DOHH2 (cell line): ENCODE results near the gene TDG.

Experiments used
- H3F3A ChIP-seq: fragments of 200-600 bp; sonication (generic), shearing (Covaris generic); 2 replicates; pipeline ENCODE4 v1.6.0; 2016; ENCODE audit warnings: antibody characterized with exemption, mild to moderate bottlenecking; ENCODE audit not compliant: control insufficient read depth, insufficient read depth
- H3K27ac ChIP-seq: fragments of 200-600 bp; sonication (generic); 2 replicates; pipeline ENCODE4 v1.5.1; 2014; ENCODE audit warnings: low read depth, mild to moderate bottlenecking, low read length, moderate library complexity
- H3K27me3 ChIP-seq: fragments of 200-600 bp; sonication (generic); 2 replicates; pipeline ENCODE4 v1.6.1; 2014; ENCODE audit warnings: mild to moderate bottlenecking, low read length, mixed read lengths; ENCODE audit not compliant: control insufficient read depth
- H3K36me3 ChIP-seq: fragments of 200-600 bp; sonication (generic); 2 replicates; pipeline ENCODE4 v1.6.1; 2014; ENCODE audit warnings: mild to moderate bottlenecking, low read length, moderate library complexity, mixed read lengths; ENCODE audit not compliant: control insufficient read depth
- H3K4me1 ChIP-seq: fragments of 200-600 bp; sonication (generic); 2 replicates; pipeline ENCODE4 v1.6.1; 2014; ENCODE audit warnings: mild to moderate bottlenecking, low read length, mixed read lengths; ENCODE audit not compliant: control insufficient read depth
- H3K4me2 ChIP-seq: fragments of 200-600 bp; sonication (generic); 2 replicates; pipeline ENCODE4 v1.6.0; 2014; ENCODE audit warnings: mild to moderate bottlenecking, low read length, moderate library complexity
- H3K4me3 ChIP-seq: fragments of 200-600 bp; sonication (generic); 2 replicates; pipeline ENCODE4 v1.5.1; 2014; ENCODE audit warnings: mild to moderate bottlenecking, low read length, mixed read lengths
- H3K79me2 ChIP-seq: fragments of 200-600 bp; sonication (generic); 2 replicates; pipeline ENCODE4 v1.6.1; 2014; ENCODE audit warnings: mild to moderate bottlenecking, low read length, mixed read lengths; ENCODE audit not compliant: control insufficient read depth
- H3K9me2 ChIP-seq: fragments of 200-600 bp; sonication (generic); replicated peaks from 2 replicates; pipeline ENCODE4 v1.6.1; 2014; ENCODE audit warnings: mild to moderate bottlenecking, low read length, mixed read lengths; ENCODE audit not compliant: control insufficient read depth
- H3K9me3 ChIP-seq: fragments of 200-600 bp; sonication (generic); 2 replicates; pipeline ENCODE4 v1.6.1; 2014; ENCODE audit warnings: antibody characterized with exemption, low read length, mixed read lengths; ENCODE audit not compliant: control insufficient read depth, insufficient read depth
- H4K20me1 ChIP-seq: fragments of 200-600 bp; sonication (generic); 2 replicates; pipeline ENCODE4 v1.6.0; 2014; ENCODE audit warnings: low read depth, mild to moderate bottlenecking, antibody characterized with exemption, low read length, moderate library complexity; ENCODE audit not compliant: control insufficient read depth, insufficient read depth
- CTCF ChIP-seq: fragments of 200-600 bp; sonication (generic); IDR thresholded peaks from one replicate; pipeline ENCODE4 v1.5.1; 2014; ENCODE audit warnings: antibody characterized with exemption, mild to moderate bottlenecking, low read depth, low read length; ENCODE audit not compliant: poor library complexity, severe bottlenecking
- EZH2phosphoT487 ChIP-seq: fragments of 200-600 bp; sonication (generic); IDR thresholded peaks from 2 replicates; pipeline ENCODE4 v1.6.1; 2017; ENCODE audit warnings: borderline replicate concordance, mild to moderate bottlenecking, antibody characterized with exemption, low read length, moderate library complexity, mixed read lengths

Gene TDG

DNA sequence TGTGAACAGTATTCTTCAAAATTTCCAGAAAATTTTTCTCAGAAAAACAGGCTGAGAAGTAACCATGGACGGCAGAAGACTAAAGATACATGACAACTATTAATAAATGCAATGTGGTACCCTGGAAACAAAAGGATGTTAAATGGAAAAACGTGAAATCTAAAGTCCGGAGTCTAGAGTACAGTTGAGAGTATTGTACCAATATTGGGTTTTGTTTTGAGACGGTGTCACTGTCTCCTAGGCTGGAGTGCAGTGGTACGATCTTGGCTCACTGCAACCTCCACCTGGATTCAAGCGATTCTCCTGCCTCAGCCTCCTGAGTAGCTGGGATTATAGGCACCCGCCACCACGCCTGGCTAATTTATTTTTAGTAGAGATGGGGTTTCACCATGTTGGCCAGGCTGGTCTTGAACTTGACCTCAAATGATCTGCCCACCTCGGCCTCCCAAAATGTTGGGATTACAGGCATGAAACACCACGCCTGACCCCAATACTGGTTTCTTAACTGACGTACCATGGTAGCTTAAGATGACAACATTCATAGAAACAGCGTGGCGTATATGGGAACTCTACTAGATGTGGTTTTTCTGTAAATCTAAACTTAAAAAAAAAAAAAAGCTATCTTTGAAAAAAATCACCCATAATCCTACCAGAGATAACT, 16.8 kb upstream of the TDG start:
- Histone ChIP-seq H3F3A (peaks cover 39% of the 10 kb centered on the region; the same call in 1 of the 2 replicates), H3K36me3 (peaks cover 99% of the 10 kb centered on the region), H3K27ac (no peak overlapping the region), H3K79me2 (peaks cover 18% of the 10 kb centered on the region), H3K4me2 (no peak overlapping the region), H3K4me1 (0 out of 2 replicates have a peak, but pooled peaks cover 2% of the 10 kb centered on the region), H4K20me1 (no peaks in the 10 kb centered on the region; the same call in 1 of the 2 replicates), H3K4me3 (no peak overlapping the region), H3K9me3 (no peaks in the 10 kb centered on the region), H3K9me2 (no peaks in the 10 kb centered on the region), H3K27me3 (no peaks in the 10 kb centered on the region)
- TF ChIP-seq EZH2phosphoT487 (no peak), CTCF (no peak)

DNA sequence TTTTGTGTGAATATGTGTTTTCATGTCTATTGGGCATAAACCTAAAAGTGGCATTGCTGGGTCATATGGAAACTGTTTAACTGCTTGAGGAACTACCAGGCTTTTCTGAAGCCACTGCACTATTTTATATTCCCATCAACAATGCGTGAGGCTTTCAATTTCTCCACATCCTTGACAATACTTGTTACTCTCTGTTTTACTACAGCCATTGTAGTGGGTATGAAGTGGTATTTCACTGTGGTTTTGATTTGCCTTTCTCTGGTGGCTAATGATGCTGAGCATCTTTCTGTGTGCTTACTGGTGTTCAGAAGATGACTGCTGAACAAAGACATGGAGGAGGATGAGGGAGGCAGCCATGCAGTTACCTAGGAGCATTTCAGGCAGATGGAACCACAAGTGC, 13.2 kb upstream of the TDG start:
- H3K79me2 ChIP-seq: peaks cover 51% of the 10 kb centered on the region
- no peaks in the 10 kb centered on the region for H3K9me2 ChIP-seq
- no peak overlapping the region for H3K4me3 ChIP-seq
- no peaks in the 10 kb centered on the region for H3K9me3 ChIP-seq
- H3F3A ChIP-seq: peaks cover 37% of the 10 kb centered on the region
- H3K36me3 ChIP-seq: peaks cover 80% of the 10 kb centered on the region
- H3K27ac ChIP-seq: no peak overlapping the region
- TF ChIP-seq CTCF: no peak
- TF ChIP-seq EZH2phosphoT487: no peak
- no peaks in the 10 kb centered on the region; the same call in 1 of the 2 replicates for H4K20me1 ChIP-seq
- peaks cover 22% of the 10 kb centered on the region for H3K4me1 ChIP-seq
- no peaks in the 10 kb centered on the region for H3K27me3 ChIP-seq
- H3K4me2 ChIP-seq: no peak overlapping the region

DNA sequence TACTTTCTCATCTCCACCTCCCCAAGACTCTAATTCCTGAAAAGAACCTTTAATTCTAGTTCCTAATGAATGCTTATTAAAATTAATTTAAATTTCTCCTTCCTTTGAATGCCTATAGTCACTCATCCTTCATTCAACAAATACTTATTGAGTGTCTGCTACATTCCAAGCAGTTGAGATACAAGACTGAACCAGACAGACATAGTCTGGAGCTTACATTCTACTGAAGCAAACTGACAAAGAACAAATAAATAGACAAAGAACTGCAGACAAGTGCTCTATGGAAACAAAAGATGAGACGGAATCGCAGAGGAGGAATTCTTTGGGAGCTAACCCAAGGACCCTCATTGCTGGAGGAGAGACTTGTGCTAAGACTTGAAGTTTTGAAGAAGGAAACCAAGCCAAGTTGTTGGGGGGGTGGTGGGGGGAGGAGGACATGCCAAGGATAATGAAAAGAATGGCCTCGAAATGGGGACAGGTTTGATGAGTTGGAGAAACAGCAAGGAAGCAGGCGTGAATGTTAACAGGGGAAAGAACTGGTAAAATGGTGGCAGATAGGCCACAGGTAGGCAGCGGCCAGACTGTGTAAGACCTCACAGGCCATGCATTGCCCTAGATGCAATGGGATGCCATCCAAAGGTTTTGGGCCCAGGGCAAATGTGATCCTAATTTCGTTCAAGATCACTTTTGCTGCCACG, 9.7 kb upstream of the TDG start:
- no peaks in the 10 kb centered on the region for H3K9me2 ChIP-seq
- TF ChIP-seq CTCF (no peak), EZH2phosphoT487 (no peak)

More for the DNA sequence above, 9.7 kb upstream of the TDG start:
- Histone ChIP-seq H3K36me3 (peaks cover 47% of the 10 kb centered on the region), H3K9me3 (no peaks in the 10 kb centered on the region), H3F3A (peaks cover 51% of the 10 kb centered on the region), H3K4me2 (peak overlapping the region; percentile 92), H3K27ac (peak overlapping the region; percentile 83), H4K20me1 (no peaks in the 10 kb centered on the region), H3K4me3 (peak overlapping the region; percentile 91), H3K79me2 (peaks cover 52% of the 10 kb centered on the region), H3K4me1 (peaks cover 31% of the 10 kb centered on the region), H3K27me3 (no peaks in the 10 kb centered on the region)
